WTC11 (cell line): ENCODE results near the gene DNAH9. TPM values are rescaled to one million over a fixed set of nuclear protein-coding genes. Genes with fewer than 3 reads are reported as not detected.

Source experiments
- ATAC-seq: fragments of 200-7000 bp; cut with Tn5 transposase; 2 replicates; pipeline ENCODE4 v1.10.0; 2021; ENCODE audit warnings: mild to moderate bottlenecking, moderate library complexity
- CTCF ChIA-PET: fragments of 300-600 bp; sonication (Branson Sonifier 250); formaldehyde crosslinking; loops from one replicate; lab custom pipeline; 2021; ENCODE audit warnings: antibody characterized with exemption; lab: Charles Lee
- POLR2A ChIA-PET: fragments of 350-600 bp; sonication (Branson Sonifier 250); formaldehyde crosslinking; loops from one replicate; lab custom pipeline; 2021; ENCODE audit warnings: antibody characterized with exemption; lab: Charles Lee
- DNase-seq: peaks from one replicate; pipeline ENCODE4 v3.0.0; 2021; ENCODE audit warnings: low spot score
- H3K27ac Mint-ChIP-seq: 2 replicates; pipeline ENCODE4 v1.8.0; 2021; ENCODE audit warnings: mixed read lengths
- H3K27me3 Mint-ChIP-seq: 2 replicates; pipeline ENCODE4 v1.8.0; 2021; ENCODE audit warnings: low read depth, mild to moderate bottlenecking, moderate library complexity, mixed read lengths
- H3K36me3 Mint-ChIP-seq: 2 replicates; pipeline ENCODE4 v1.8.0; 2021; ENCODE audit warnings: mixed read lengths
- H3K4me1 Mint-ChIP-seq: 2 replicates; pipeline ENCODE4 v1.8.0; 2022; ENCODE audit warnings: mixed read lengths
- H3K4me3 Mint-ChIP-seq: 2 replicates; pipeline ENCODE4 v1.8.0; 2021; ENCODE audit warnings: mild to moderate bottlenecking, moderate library complexity, mixed read lengths
- H3K9me3 Mint-ChIP-seq: 2 replicates; pipeline ENCODE4 v1.8.0; 2021; ENCODE audit warnings: mixed read lengths
- ELF4 ChIP-seq: sonication (generic); formaldehyde crosslinking; IDR thresholded peaks from 2 replicates; pipeline ENCODE4 v1.8.1; 2022; ENCODE audit warnings: low read depth, mild to moderate bottlenecking, moderate library complexity, missing genetic modification reagents
- FOXJ3 ChIP-seq: sonication (generic); formaldehyde crosslinking; IDR thresholded peaks from 2 replicates; pipeline ENCODE4 v1.9.0; 2021; ENCODE audit warnings: missing genetic modification reagents, mild to moderate bottlenecking, borderline replicate concordance
- HMGA2 ChIP-seq: fragments of 250-450 bp; sonication (Bioruptor Pico); IDR thresholded peaks from 2 replicates; pipeline ENCODE4 v1.4.0; 2021; ENCODE audit warnings: mild to moderate bottlenecking, moderate library complexity
- KAT7 ChIP-seq: sonication (generic); formaldehyde crosslinking; IDR thresholded peaks from 2 replicates; pipeline ENCODE4 v1.8.1; 2023; ENCODE audit warnings: missing genetic modification reagents, mild to moderate bottlenecking, borderline replicate concordance
- MXD4 ChIP-seq: fragments of 250-450 bp; sonication (Bioruptor Pico); IDR thresholded peaks from 2 replicates; pipeline ENCODE4 v1.8.0; 2021; ENCODE audit warnings: mild to moderate bottlenecking, moderate library complexity, borderline replicate concordance
- NFE2L1 ChIP-seq: sonication (generic); formaldehyde crosslinking; IDR thresholded peaks from 2 replicates; pipeline ENCODE4 v1.8.1; 2023; ENCODE audit warnings: missing genetic modification reagents
- NFYB ChIP-seq: sonication (generic); formaldehyde crosslinking; conservative IDR thresholded peaks from 2 replicates; pipeline ENCODE4 v1.8.0; 2022; ENCODE audit warnings: low read depth, missing genetic modification reagents
- NR3C1 ChIP-seq: sonication (generic); formaldehyde crosslinking; conservative IDR thresholded peaks from 2 replicates; pipeline ENCODE4 v1.8.1; 2023; ENCODE audit warnings: low read depth, mild to moderate bottlenecking, missing genetic modification reagents
- SMAD4 ChIP-seq: sonication (generic); formaldehyde crosslinking; IDR thresholded peaks from 2 replicates; pipeline ENCODE4 v1.8.0; 2022; ENCODE audit warnings: mild to moderate bottlenecking, missing genetic modification reagents
- ZNF317 ChIP-seq: sonication (generic); formaldehyde crosslinking; IDR thresholded peaks from 2 replicates; pipeline ENCODE4 v1.8.1; 2023; ENCODE audit warnings: low read depth, mild to moderate bottlenecking, moderate library complexity, missing genetic modification reagents, borderline replicate concordance
- ZNF416 ChIP-seq: fragments of 250-450 bp; sonication (Bioruptor Pico); IDR thresholded peaks from 2 replicates; pipeline ENCODE4 v1.9.0; 2021; ENCODE audit warnings: mild to moderate bottlenecking, inconsistent platforms
- ZNF423 ChIP-seq: fragments of 250-450 bp; sonication (Bioruptor Pico); IDR thresholded peaks from 2 replicates; pipeline ENCODE4 v2.1.2; 2022; ENCODE audit warnings: mild to moderate bottlenecking, moderate library complexity
- total RNA-seq: library from RNA; stranded (reverse); gene quantifications from 3 replicates; pipeline ENCODE4 v1.2.3, GENCODE V29; 2021
- TF ChIP-seq, protein P1 (sequence below): sonication (generic); formaldehyde crosslinking; IDR thresholded peaks from 2 replicates; pipeline ENCODE4 v1.8.1; 2022; ENCODE audit warnings: low read depth, missing genetic modification reagents, borderline replicate concordance
- TF ChIP-seq, protein P2 (sequence below): fragments of 250-450 bp; sonication (Bioruptor Pico); IDR thresholded peaks from 2 replicates; pipeline ENCODE4 v1.9.0; 2021; ENCODE audit warnings: moderate library complexity, mild to moderate bottlenecking, inconsistent platforms, borderline replicate concordance
- TF ChIP-seq, protein P3 (sequence below): sonication (generic); formaldehyde crosslinking; conservative IDR thresholded peaks from 2 replicates; pipeline ENCODE4 v1.8.1; 2023; ENCODE audit warnings: mild to moderate bottlenecking, low read depth, missing genetic modification reagents, moderate library complexity
- TF ChIP-seq, protein P4 (sequence below): sonication (generic); formaldehyde crosslinking; IDR thresholded peaks from 2 replicates; pipeline ENCODE4 v1.8.1; 2022; ENCODE audit warnings: low read depth, mild to moderate bottlenecking, moderate library complexity, missing genetic modification reagents, borderline replicate concordance
- TF ChIP-seq, protein P5 (sequence below): fragments of 250-450 bp; sonication (Bioruptor Pico); conservative IDR thresholded peaks from 2 replicates; pipeline ENCODE4 v1.9.0; 2021; ENCODE audit warnings: mild to moderate bottlenecking
- TF ChIP-seq, protein P6 (sequence below): fragments of 250-450 bp; sonication (Bioruptor Pico); IDR thresholded peaks from 2 replicates; pipeline ENCODE4 v1.8.0; 2021; ENCODE audit warnings: mild to moderate bottlenecking
- TF ChIP-seq, protein P7 (sequence below): sonication (generic); formaldehyde crosslinking; IDR thresholded peaks from 2 replicates; pipeline ENCODE4 v1.8.1; 2023; ENCODE audit warnings: mild to moderate bottlenecking, missing genetic modification reagents, borderline replicate concordance
- TF ChIP-seq, protein P8 (sequence below): sonication (generic); formaldehyde crosslinking; IDR thresholded peaks from 2 replicates; pipeline ENCODE4 v1.8.1; 2022; ENCODE audit warnings: missing genetic modification reagents, borderline replicate concordance

Gene DNAH9
- total RNA-seq, 1 experiment from 2014 or later: 0.31 TPM

DNA sequence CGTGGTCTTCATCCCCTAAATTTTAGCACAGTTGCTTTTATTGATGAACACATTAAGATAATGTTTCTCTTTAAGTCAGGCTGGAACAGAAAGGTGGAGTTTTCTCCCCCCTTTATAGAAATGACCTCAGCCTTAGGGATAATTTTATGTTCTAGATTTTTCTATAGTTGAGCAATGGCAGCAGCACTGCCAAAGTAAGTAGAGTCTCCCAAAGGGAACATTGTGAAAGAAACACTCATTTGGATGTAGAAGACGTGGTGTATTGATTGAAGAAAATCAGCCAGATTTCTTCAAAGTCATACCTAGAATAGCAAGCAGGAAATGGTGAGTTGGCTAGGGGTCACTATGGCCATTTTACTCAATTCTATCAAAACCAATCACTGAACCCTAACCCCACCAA is 122.5 kb downstream of the DNAH9 start:
- ChIA-PET CTCF (no interaction called here), POLR2A (no interaction called here)
- Mint-ChIP-seq H3K4me3 (no peak overlapping the region), H3K4me1 (no peaks in the 10 kb centered on the region), H3K27me3 (no peaks in the 10 kb centered on the region; the same call in 1 of the 2 replicates)
- DNase-seq (no peak), ATAC-seq (no peak)
- TF ChIP-seq NFYB: no peak
- TF ChIP-seq, protein P1, sequence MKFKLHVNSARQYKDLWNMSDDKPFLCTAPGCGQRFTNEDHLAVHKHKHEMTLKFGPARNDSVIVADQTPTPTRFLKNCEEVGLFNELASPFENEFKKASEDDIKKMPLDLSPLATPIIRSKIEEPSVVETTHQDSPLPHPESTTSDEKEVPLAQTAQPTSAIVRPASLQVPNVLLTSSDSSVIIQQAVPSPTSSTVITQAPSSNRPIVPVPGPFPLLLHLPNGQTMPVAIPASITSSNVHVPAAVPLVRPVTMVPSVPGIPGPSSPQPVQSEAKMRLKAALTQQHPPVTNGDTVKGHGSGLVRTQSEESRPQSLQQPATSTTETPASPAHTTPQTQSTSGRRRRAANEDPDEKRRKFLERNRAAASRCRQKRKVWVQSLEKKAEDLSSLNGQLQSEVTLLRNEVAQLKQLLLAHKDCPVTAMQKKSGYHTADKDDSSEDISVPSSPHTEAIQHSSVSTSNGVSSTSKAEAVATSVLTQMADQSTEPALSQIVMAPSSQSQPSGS (CRISPR knock-in tag): no peak
- no peak for TF ChIP-seq MXD4
- TF ChIP-seq, protein P2, sequence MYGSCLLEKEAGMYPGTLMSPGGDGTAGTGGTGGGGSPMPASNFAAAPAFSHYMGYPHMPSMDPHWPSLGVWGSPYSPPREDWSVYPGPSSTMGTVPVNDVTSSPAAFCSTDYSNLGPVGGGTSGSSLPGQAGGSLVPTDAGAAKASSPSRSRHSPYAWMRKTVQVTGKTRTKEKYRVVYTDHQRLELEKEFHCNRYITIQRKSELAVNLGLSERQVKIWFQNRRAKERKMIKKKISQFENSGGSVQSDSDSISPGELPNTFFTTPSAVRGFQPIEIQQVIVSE (CRISPR knock-in tag): no peak
- no peak for TF ChIP-seq ELF4 (CRISPR knock-in tag)
- TF ChIP-seq, protein P3, sequence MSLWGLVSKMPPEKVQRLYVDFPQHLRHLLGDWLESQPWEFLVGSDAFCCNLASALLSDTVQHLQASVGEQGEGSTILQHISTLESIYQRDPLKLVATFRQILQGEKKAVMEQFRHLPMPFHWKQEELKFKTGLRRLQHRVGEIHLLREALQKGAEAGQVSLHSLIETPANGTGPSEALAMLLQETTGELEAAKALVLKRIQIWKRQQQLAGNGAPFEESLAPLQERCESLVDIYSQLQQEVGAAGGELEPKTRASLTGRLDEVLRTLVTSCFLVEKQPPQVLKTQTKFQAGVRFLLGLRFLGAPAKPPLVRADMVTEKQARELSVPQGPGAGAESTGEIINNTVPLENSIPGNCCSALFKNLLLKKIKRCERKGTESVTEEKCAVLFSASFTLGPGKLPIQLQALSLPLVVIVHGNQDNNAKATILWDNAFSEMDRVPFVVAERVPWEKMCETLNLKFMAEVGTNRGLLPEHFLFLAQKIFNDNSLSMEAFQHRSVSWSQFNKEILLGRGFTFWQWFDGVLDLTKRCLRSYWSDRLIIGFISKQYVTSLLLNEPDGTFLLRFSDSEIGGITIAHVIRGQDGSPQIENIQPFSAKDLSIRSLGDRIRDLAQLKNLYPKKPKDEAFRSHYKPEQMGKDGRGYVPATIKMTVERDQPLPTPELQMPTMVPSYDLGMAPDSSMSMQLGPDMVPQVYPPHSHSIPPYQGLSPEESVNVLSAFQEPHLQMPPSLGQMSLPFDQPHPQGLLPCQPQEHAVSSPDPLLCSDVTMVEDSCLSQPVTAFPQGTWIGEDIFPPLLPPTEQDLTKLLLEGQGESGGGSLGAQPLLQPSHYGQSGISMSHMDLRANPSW (CRISPR knock-in tag): no peak
- TF ChIP-seq, protein P4, sequence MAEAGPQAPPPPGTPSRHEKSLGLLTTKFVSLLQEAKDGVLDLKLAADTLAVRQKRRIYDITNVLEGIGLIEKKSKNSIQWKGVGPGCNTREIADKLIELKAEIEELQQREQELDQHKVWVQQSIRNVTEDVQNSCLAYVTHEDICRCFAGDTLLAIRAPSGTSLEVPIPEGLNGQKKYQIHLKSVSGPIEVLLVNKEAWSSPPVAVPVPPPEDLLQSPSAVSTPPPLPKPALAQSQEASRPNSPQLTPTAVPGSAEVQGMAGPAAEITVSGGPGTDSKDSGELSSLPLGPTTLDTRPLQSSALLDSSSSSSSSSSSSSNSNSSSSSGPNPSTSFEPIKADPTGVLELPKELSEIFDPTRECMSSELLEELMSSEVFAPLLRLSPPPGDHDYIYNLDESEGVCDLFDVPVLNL (CRISPR knock-in tag): no peak
- no peak for TF ChIP-seq KAT7 (CRISPR knock-in tag)
- TF ChIP-seq HMGA2: no peak
- TF ChIP-seq SMAD4 (CRISPR knock-in tag): no peak
- TF ChIP-seq NR3C1: no peak
- TF ChIP-seq, protein P5, sequence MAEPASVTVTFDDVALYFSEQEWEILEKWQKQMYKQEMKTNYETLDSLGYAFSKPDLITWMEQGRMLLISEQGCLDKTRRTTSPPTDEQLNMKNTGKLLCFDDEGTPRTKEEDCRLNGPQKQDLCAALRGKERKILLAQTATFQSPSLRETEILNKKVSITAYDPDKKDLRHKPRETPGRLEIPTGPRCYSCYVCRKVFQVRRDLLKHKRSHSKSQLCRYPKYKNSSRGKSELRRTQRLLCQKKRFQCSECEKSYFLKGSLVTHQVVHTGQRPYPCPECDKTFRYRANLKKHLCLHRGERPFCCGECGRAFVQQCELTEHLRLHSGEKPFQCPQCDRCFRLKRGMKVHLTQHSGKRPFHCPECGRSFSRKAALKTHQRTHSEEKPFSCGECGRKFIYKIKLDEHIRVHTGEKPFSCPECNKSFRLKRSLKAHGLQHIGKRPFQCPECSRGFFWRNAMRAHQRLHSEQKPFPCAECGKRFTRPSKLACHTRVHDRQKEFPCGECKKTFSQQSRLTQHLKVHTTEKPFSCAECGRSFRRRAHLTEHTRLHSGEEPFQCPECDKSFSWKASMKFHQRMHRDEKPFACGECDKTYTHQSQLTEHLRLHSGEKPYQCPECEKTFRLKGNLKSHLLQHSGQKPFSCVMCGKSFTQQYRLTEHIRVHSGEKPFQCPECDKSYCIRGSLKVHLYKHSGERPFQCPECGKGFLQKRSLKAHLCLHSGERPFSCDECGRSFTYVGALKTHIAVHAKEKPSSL (CRISPR knock-in tag): no peak
- TF ChIP-seq ZNF416 (CRISPR knock-in tag): no peak
- no peak for TF ChIP-seq FOXJ3
- TF ChIP-seq, protein P6, sequence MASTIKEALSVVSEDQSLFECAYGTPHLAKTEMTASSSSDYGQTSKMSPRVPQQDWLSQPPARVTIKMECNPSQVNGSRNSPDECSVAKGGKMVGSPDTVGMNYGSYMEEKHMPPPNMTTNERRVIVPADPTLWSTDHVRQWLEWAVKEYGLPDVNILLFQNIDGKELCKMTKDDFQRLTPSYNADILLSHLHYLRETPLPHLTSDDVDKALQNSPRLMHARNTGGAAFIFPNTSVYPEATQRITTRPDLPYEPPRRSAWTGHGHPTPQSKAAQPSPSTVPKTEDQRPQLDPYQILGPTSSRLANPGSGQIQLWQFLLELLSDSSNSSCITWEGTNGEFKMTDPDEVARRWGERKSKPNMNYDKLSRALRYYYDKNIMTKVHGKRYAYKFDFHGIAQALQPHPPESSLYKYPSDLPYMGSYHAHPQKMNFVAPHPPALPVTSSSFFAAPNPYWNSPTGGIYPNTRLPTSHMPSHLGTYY (CRISPR knock-in tag): no peak
- TF ChIP-seq, protein P7, sequence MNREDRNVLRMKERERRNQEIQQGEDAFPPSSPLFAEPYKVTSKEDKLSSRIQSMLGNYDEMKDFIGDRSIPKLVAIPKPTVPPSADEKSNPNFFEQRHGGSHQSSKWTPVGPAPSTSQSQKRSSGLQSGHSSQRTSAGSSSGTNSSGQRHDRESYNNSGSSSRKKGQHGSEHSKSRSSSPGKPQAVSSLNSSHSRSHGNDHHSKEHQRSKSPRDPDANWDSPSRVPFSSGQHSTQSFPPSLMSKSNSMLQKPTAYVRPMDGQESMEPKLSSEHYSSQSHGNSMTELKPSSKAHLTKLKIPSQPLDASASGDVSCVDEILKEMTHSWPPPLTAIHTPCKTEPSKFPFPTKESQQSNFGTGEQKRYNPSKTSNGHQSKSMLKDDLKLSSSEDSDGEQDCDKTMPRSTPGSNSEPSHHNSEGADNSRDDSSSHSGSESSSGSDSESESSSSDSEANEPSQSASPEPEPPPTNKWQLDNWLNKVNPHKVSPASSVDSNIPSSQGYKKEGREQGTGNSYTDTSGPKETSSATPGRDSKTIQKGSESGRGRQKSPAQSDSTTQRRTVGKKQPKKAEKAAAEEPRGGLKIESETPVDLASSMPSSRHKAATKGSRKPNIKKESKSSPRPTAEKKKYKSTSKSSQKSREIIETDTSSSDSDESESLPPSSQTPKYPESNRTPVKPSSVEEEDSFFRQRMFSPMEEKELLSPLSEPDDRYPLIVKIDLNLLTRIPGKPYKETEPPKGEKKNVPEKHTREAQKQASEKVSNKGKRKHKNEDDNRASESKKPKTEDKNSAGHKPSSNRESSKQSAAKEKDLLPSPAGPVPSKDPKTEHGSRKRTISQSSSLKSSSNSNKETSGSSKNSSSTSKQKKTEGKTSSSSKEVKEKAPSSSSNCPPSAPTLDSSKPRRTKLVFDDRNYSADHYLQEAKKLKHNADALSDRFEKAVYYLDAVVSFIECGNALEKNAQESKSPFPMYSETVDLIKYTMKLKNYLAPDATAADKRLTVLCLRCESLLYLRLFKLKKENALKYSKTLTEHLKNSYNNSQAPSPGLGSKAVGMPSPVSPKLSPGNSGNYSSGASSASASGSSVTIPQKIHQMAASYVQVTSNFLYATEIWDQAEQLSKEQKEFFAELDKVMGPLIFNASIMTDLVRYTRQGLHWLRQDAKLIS (CRISPR knock-in tag): no peak
- no peak for TF ChIP-seq ZNF423 (CRISPR knock-in tag)
- TF ChIP-seq ZNF317: no peak
- TF ChIP-seq, protein P8, sequence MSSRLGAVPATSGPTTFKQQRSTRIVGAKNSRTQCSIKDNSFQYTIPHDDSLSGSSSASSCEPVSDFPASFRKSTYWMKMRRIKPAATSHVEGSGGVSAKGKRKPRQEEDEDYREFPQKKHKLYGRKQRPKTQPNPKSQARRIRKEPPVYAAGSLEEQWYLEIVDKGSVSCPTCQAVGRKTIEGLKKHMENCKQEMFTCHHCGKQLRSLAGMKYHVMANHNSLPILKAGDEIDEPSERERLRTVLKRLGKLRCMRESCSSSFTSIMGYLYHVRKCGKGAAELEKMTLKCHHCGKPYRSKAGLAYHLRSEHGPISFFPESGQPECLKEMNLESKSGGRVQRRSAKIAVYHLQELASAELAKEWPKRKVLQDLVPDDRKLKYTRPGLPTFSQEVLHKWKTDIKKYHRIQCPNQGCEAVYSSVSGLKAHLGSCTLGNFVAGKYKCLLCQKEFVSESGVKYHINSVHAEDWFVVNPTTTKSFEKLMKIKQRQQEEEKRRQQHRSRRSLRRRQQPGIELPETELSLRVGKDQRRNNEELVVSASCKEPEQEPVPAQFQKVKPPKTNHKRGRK (CRISPR knock-in tag): no peak
- TF ChIP-seq NFE2L1: no peak
- TF ChIP-seq, all 79 proteins: peak for 0
- Mint-ChIP-seq H3K36me3 (peaks cover 24% of the 10 kb centered on the region), H3K27ac (no peak overlapping the region), H3K9me3 (peaks cover 64% of the 10 kb centered on the region)
